ENCODE data around the gene STXBP4. TPM values are rescaled to one million over a fixed set of nuclear protein-coding genes. Genes with fewer than 3 reads are reported as not detected.

Gene STXBP4
- total and polyA plus RNA-seq, 3 experiments from 2014 or later: 2.8 to 7.5 (median 6.9) TPM

- Histone ChIP-seq H3K4me3 (ENCODE audit: low read length) (no peak overlapping the region), H3K4me1 (ENCODE audit: insufficient read depth, low read length) (peaks cover 9% of the 10 kb centered on the region), H3K27me3 (ENCODE audit: insufficient read depth, low read length, poor library complexity, severe bottlenecking) (no peaks in the 10 kb centered on the region), H3K27ac (ENCODE audit: low read depth, low read length) (no peak overlapping the region), H3K9me3 (ENCODE audit: low read length) (no peaks in the 10 kb centered on the region), H3K36me3 (ENCODE audit: insufficient read depth, low read length) (no peaks in the 10 kb centered on the region)
- Mint-ChIP-seq H3K4me3 (peak overlapping the region in 1 of 7 donors; percentile 55), H3K4me1 (peaks cover 2 to 10% (median 10%) of the 10 kb centered on the region in 3 donors), H3K9me3 (no peaks in the 10 kb centered on the region), H3K36me3 (peaks cover 0 to 4% (median 0%) of the 10 kb centered on the region in 3 donors), H3K27ac (no peak overlapping the region), H3K27me3 (no peaks in the 10 kb centered on the region)
- CTCF ChIA-PET: interaction anchor here (1.7 kb wide), 1 partner anchor 20 kb away, joined by 7 read pairs; no protein-coding TSS in a partner anchor
- POLR2A ChIA-PET: no interaction called here
- DNase-seq: no peak
Observed at GRCh38 chr17:54972406-54973138, 4.0 kb downstream of the STXBP4 start.

GRCh38 chr17:54974759-54975158 lies 6.2 kb downstream of the STXBP4 start:
- no peak overlapping the region for H3K27ac ChIP-seq (ENCODE audit: low read depth, low read length)
- no peak for DNase-seq
- peaks cover 0 to 2% of the 10 kb centered on the region in 2 donors for H3K27me3 Mint-ChIP-seq
- peaks cover 1 to 8% (median 4%) of the 10 kb centered on the region in 3 donors for H3K36me3 Mint-ChIP-seq
- POLR2A ChIA-PET: no interaction called here
- no peaks in the 10 kb centered on the region for H3K27me3 ChIP-seq (ENCODE audit: insufficient read depth, low read length, poor library complexity, severe bottlenecking)
- CTCF ChIA-PET: no interaction called here
- H3K9me3 ChIP-seq (ENCODE audit: low read length): no peaks in the 10 kb centered on the region
- no peak overlapping the region for H3K4me3 Mint-ChIP-seq
- peaks cover 0 to 10% (median 5%) of the 10 kb centered on the region in 3 donors for H3K4me1 Mint-ChIP-seq
- peaks cover 2% of the 10 kb centered on the region for H3K4me1 ChIP-seq (ENCODE audit: insufficient read depth, low read length)
- H3K9me3 Mint-ChIP-seq: no peaks in the 10 kb centered on the region
- no peak overlapping the region for H3K27ac Mint-ChIP-seq
- H3K36me3 ChIP-seq (ENCODE audit: insufficient read depth, low read length): no peaks in the 10 kb centered on the region
- H3K4me3 ChIP-seq (ENCODE audit: low read length): no peak overlapping the region

DNA sequence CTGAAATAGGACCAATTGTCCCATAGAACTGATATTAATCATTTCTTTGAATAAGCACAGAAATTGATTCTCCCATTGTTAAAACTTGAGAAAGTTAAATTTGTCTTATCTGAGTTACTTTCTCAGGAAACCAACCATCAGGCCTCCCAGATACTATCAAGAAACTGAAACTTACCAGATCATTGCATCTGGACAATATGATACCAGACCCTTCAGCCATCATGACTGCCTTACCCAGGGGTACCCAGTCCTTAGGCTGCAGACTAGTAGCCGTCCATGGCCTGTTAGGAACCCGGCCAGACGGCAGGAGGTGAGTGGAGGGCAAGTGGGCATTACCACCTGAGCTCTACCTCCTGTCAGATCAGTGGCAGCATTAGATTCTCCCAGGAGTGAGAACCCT lies 7.8 kb downstream of the STXBP4 start:
- H3K36me3 Mint-ChIP-seq: peaks cover 1 to 8% (median 4%) of the 10 kb centered on the region in 3 donors
- ChIA-PET POLR2A (no interaction called here), CTCF (no interaction called here)
- Histone ChIP-seq H3K27ac (ENCODE audit: low read depth, low read length) (no peak overlapping the region), H3K4me3 (ENCODE audit: low read length) (no peak overlapping the region), H3K4me1 (ENCODE audit: insufficient read depth, low read length) (no peaks in the 10 kb centered on the region), H3K9me3 (ENCODE audit: low read length) (no peaks in the 10 kb centered on the region), H3K36me3 (ENCODE audit: insufficient read depth, low read length) (no peaks in the 10 kb centered on the region), H3K27me3 (ENCODE audit: insufficient read depth, low read length, poor library complexity, severe bottlenecking) (no peaks in the 10 kb centered on the region)
- peaks cover 0 to 2% of the 10 kb centered on the region in 2 donors for H3K27me3 Mint-ChIP-seq
- H3K4me3 Mint-ChIP-seq: no peak overlapping the region
- peaks cover 0 to 4% (median 0%) of the 10 kb centered on the region in 5 donors for H3K9me3 Mint-ChIP-seq
- no peak for DNase-seq
- H3K4me1 Mint-ChIP-seq: peaks cover 0 to 10% (median 1%) of the 10 kb centered on the region in 3 donors
- H3K27ac Mint-ChIP-seq: no peak overlapping the region

GRCh38 chr17:54977744-54978143 lies 9.2 kb downstream of the STXBP4 start:
- DNase-seq: no peak
- H3K27me3 ChIP-seq (ENCODE audit: insufficient read depth, low read length, poor library complexity, severe bottlenecking): no peaks in the 10 kb centered on the region
- no peak overlapping the region for H3K4me3 ChIP-seq (ENCODE audit: low read length)
- Mint-ChIP-seq H3K27ac (no peak overlapping the region), H3K27me3 (peaks cover 0 to 2% of the 10 kb centered on the region in 2 donors), H3K4me3 (no peak overlapping the region), H3K4me1 (peaks cover 0 to 8% (median 0%) of the 10 kb centered on the region in 3 donors), H3K36me3 (peaks cover 1 to 8% (median 3%) of the 10 kb centered on the region in 3 donors), H3K9me3 (peaks cover 0 to 6% (median 0%) of the 10 kb centered on the region in 5 donors)
- H3K27ac ChIP-seq (ENCODE audit: low read depth, low read length): no peak overlapping the region
- H3K4me1 ChIP-seq (ENCODE audit: insufficient read depth, low read length): no peaks in the 10 kb centered on the region
- CTCF ChIA-PET: no interaction called here
- no peaks in the 10 kb centered on the region for H3K9me3 ChIP-seq (ENCODE audit: low read length)
- H3K36me3 ChIP-seq (ENCODE audit: insufficient read depth, low read length): no peaks in the 10 kb centered on the region
- POLR2A ChIA-PET: no interaction called here

GRCh38 chr17:54979657-54980056 lies 11.1 kb downstream of the STXBP4 start:
- DNase-seq: no peak
- Mint-ChIP-seq H3K9me3 (peaks cover 0 to 6% (median 0%) of the 10 kb centered on the region in 5 donors), H3K27me3 (peaks cover 0 to 2% of the 10 kb centered on the region in 2 donors), H3K4me3 (no peak overlapping the region), H3K27ac (no peak overlapping the region), H3K4me1 (peaks cover 0 to 6% (median 0%) of the 10 kb centered on the region in 3 donors), H3K36me3 (peaks cover 1 to 8% (median 2%) of the 10 kb centered on the region in 3 donors)
- no peak overlapping the region for H3K27ac ChIP-seq (ENCODE audit: low read depth, low read length)
- POLR2A ChIA-PET: no interaction called here
- H3K4me1 ChIP-seq (ENCODE audit: insufficient read depth, low read length): no peaks in the 10 kb centered on the region
- H3K27me3 ChIP-seq (ENCODE audit: insufficient read depth, low read length, poor library complexity, severe bottlenecking): no peaks in the 10 kb centered on the region
- H3K9me3 ChIP-seq (ENCODE audit: low read length): no peaks in the 10 kb centered on the region
- H3K4me3 ChIP-seq (ENCODE audit: low read length): no peak overlapping the region
- CTCF ChIA-PET: interaction anchor here (1.4 to 2.5 kb wide), 2 partner anchors 10 to 13 kb away, joined by 3 to 8 read pairs; no protein-coding TSS in a partner anchor
- no peaks in the 10 kb centered on the region for H3K36me3 ChIP-seq (ENCODE audit: insufficient read depth, low read length)

DNA sequence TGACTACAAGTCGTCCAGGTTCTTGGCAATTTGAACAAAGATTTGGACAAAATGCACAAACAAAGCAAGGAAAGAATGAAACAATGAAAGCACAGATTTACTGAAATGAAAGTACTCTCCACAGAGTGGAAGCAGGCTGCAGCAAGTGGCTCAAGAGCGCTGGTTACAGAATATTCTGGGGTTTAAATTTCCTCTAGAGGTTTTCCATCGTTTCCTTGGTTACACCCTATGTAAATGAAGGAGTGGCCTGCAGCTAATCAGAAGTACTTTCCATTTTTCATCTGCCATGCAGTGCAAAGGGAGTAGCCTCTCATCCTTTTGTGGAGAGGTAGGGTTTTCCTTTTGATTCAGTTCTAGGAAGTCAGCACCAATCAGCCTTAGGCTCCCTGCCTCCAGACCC lies 11.8 kb downstream of the STXBP4 start:
- Histone ChIP-seq H3K9me3 (ENCODE audit: low read length) (no peaks in the 10 kb centered on the region), H3K4me3 (ENCODE audit: low read length) (no peak overlapping the region), H3K27me3 (ENCODE audit: insufficient read depth, low read length, poor library complexity, severe bottlenecking) (no peaks in the 10 kb centered on the region), H3K27ac (ENCODE audit: low read depth, low read length) (no peak overlapping the region), H3K4me1 (ENCODE audit: insufficient read depth, low read length) (no peaks in the 10 kb centered on the region), H3K36me3 (ENCODE audit: insufficient read depth, low read length) (no peaks in the 10 kb centered on the region)
- Mint-ChIP-seq H3K9me3 (peaks cover 0 to 6% (median 0%) of the 10 kb centered on the region in 5 donors), H3K36me3 (peaks cover 1 to 8% (median 2%) of the 10 kb centered on the region in 3 donors), H3K4me3 (no peak overlapping the region), H3K27me3 (peaks cover 0 to 2% of the 10 kb centered on the region in 2 donors), H3K27ac (no peak overlapping the region), H3K4me1 (peaks cover 0 to 6% (median 2%) of the 10 kb centered on the region in 3 donors)
- ChIA-PET CTCF (interaction anchor here (2.5 kb wide), 1 partner anchor 12 kb away, joined by 8 read pairs; no protein-coding TSS in a partner anchor), POLR2A (no interaction called here)
- no peak for DNase-seq

DNA sequence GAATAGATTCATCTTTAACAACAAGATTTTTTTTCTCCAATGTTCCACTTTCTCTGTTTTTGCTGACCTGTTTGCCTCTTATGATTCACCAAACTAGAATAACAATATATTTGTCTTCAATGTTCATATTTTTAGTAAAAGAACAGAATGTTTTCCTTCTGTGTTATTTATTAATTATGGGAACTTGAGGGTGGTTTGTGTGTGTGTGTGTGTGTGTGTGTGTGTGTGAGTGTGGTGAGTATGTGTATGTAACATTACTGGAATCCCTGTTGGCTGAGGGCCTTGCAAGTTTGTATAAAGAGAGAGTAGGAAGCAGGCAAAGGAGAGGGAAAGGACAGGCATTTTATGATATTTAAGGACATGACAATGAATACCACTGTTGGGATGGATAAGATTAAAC lies 13.8 kb downstream of the STXBP4 start:
- H3K27ac ChIP-seq (ENCODE audit: low read depth, low read length): no peak overlapping the region
- H3K27me3 Mint-ChIP-seq: peaks cover 0 to 2% of the 10 kb centered on the region in 2 donors
- H3K36me3 ChIP-seq (ENCODE audit: insufficient read depth, low read length): no peaks in the 10 kb centered on the region
- no peak overlapping the region for H3K4me3 ChIP-seq (ENCODE audit: low read length)
- H3K4me1 ChIP-seq (ENCODE audit: insufficient read depth, low read length): no peaks in the 10 kb centered on the region
- H3K27me3 ChIP-seq (ENCODE audit: insufficient read depth, low read length, poor library complexity, severe bottlenecking): no peaks in the 10 kb centered on the region
- ChIA-PET POLR2A (no interaction called here), CTCF (no interaction called here)
- no peak for DNase-seq
- H3K4me3 Mint-ChIP-seq: no peak overlapping the region
- no peak overlapping the region for H3K27ac Mint-ChIP-seq
- H3K9me3 Mint-ChIP-seq: peaks cover 0 to 6% (median 0%) of the 10 kb centered on the region in 5 donors
- peaks cover 0 to 8% (median 3%) of the 10 kb centered on the region in 3 donors for H3K36me3 Mint-ChIP-seq
- peaks cover 0 to 2% (median 0%) of the 10 kb centered on the region in 3 donors for H3K4me1 Mint-ChIP-seq
- no peaks in the 10 kb centered on the region for H3K9me3 ChIP-seq (ENCODE audit: low read length)

GRCh38 chr17:54983260-54983659 lies 14.7 kb downstream of the STXBP4 start:
- Histone ChIP-seq H3K27me3 (ENCODE audit: insufficient read depth, low read length, poor library complexity, severe bottlenecking) (no peaks in the 10 kb centered on the region), H3K4me1 (ENCODE audit: insufficient read depth, low read length) (no peaks in the 10 kb centered on the region), H3K4me3 (ENCODE audit: low read length) (no peak overlapping the region), H3K27ac (ENCODE audit: low read depth, low read length) (no peak overlapping the region), H3K36me3 (ENCODE audit: insufficient read depth, low read length) (no peaks in the 10 kb centered on the region), H3K9me3 (ENCODE audit: low read length) (no peaks in the 10 kb centered on the region)
- H3K4me1 Mint-ChIP-seq: peaks cover 0 to 2% (median 0%) of the 10 kb centered on the region in 3 donors
- no peak for DNase-seq
- H3K36me3 Mint-ChIP-seq: peaks cover 0 to 8% (median 3%) of the 10 kb centered on the region in 3 donors
- H3K4me3 Mint-ChIP-seq: no peak overlapping the region
- peaks cover 0 to 6% (median 0%) of the 10 kb centered on the region in 5 donors for H3K9me3 Mint-ChIP-seq
- peaks cover 0 to 2% of the 10 kb centered on the region in 2 donors for H3K27me3 Mint-ChIP-seq
- POLR2A ChIA-PET: no interaction called here
- CTCF ChIA-PET: no interaction called here
- H3K27ac Mint-ChIP-seq: no peak overlapping the region
